Neutrophil (primary cell): ENCODE results near the gene PITX2.
"Not testable (repeated sequence)": the region's sequence is repeated elsewhere in the genome, so short reads cannot be mapped to it uniquely, and the experiment has no call there.

Experiments
- H3K27ac ChIP-seq: fragments of 200-600 bp; sonication (generic); 2 replicates; pipeline ENCODE4 v1.5.1; 2016; ENCODE audit warnings: mild to moderate bottlenecking, moderate library complexity
- H3K27me3 ChIP-seq: fragments of 200-600 bp; sonication (generic); 2 replicates; pipeline ENCODE4 v1.6.0; 2016; ENCODE audit warnings: mild to moderate bottlenecking
- H3K36me3 ChIP-seq: fragments of 200-600 bp; sonication (generic); 2 replicates; pipeline ENCODE4 v1.5.1; 2017
- H3K4me1 ChIP-seq, 2 experiments: fragments of 200-600 bp in 1 of 2; sonication (generic) in 1 of 2; 1 replicate in 1 of 2; 2 replicates in 1 of 2; pipeline versions ENCODE4 v1.5.1 to v1.6.1; 2013 to 2016; ENCODE audit warnings: low read depth in 1 of 2, low read length in 1 of 2, mild to moderate bottlenecking in 1 of 2, moderate library complexity in 1 of 2; ENCODE audit not compliant: control insufficient read depth in 1 of 2, insufficient read depth in 1 of 2
- H3K4me3 ChIP-seq, 2 experiments: fragments of 200-600 bp in 1 of 2; sonication (generic) in 1 of 2; 1 replicate in 1 of 2; 2 replicates in 1 of 2; pipeline ENCODE4 v1.5.1; 2013 to 2016; ENCODE audit warnings: low read depth in 1 of 2, low read length in 1 of 2, mild to moderate bottlenecking in 1 of 2, moderate library complexity in 1 of 2
- H3K9me3 ChIP-seq: fragments of 200-600 bp; sonication (generic); 2 replicates; pipeline ENCODE4 v1.5.1; 2016
- TF ChIP-seq, protein P1 (sequence below): fragments of 200-600 bp; sonication (generic); IDR thresholded peaks from 2 replicates; pipeline ENCODE4 v1.5.1; 2016; ENCODE audit warnings: antibody characterized with exemption

PITX2 gene

GRCh38 chr4:110589297-110589696 is 33.6 kb downstream of the PITX2 start:
- H3K27ac ChIP-seq = no peak overlapping the region
- H3K4me3 ChIP-seq = no peak overlapping the region
- no peaks in the 10 kb centered on the region for H3K27me3 ChIP-seq
- H3K36me3 ChIP-seq = no peaks in the 10 kb centered on the region
- H3K9me3 ChIP-seq = no peaks in the 10 kb centered on the region
- TF ChIP-seq, protein P1, sequence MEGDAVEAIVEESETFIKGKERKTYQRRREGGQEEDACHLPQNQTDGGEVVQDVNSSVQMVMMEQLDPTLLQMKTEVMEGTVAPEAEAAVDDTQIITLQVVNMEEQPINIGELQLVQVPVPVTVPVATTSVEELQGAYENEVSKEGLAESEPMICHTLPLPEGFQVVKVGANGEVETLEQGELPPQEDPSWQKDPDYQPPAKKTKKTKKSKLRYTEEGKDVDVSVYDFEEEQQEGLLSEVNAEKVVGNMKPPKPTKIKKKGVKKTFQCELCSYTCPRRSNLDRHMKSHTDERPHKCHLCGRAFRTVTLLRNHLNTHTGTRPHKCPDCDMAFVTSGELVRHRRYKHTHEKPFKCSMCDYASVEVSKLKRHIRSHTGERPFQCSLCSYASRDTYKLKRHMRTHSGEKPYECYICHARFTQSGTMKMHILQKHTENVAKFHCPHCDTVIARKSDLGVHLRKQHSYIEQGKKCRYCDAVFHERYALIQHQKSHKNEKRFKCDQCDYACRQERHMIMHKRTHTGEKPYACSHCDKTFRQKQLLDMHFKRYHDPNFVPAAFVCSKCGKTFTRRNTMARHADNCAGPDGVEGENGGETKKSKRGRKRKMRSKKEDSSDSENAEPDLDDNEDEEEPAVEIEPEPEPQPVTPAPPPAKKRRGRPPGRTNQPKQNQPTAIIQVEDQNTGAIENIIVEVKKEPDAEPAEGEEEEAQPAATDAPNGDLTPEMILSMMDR = no peak
- no peaks in the 10 kb centered on the region for H3K4me1 ChIP-seq

GRCh38 chr4:110587666-110588285 is 35.1 kb downstream of the PITX2 start:
- H3K36me3 ChIP-seq = no peaks in the 10 kb centered on the region
- H3K27me3 ChIP-seq = no peaks in the 10 kb centered on the region
- TF ChIP-seq, protein P1 = no peak
- no peaks in the 10 kb centered on the region for H3K4me1 ChIP-seq
- no peak overlapping the region for H3K27ac ChIP-seq
- H3K4me3 ChIP-seq = no peak overlapping the region
- H3K9me3 ChIP-seq = no peaks in the 10 kb centered on the region

- H3K36me3 ChIP-seq = no peaks in the 10 kb centered on the region
- no peak overlapping the region for H3K4me3 ChIP-seq
- TF ChIP-seq, protein P1 = no peak
Observed at GRCh38 chr4:110586131-110586850, 36.6 kb downstream of the PITX2 start.

GRCh38 chr4:110576696-110577095 is 46.2 kb downstream of the PITX2 start:
- not testable (repeated sequence) for H3K27me3 ChIP-seq, H3K9me3 ChIP-seq, H3K36me3 ChIP-seq, H3K4me1 ChIP-seq, H3K27ac ChIP-seq, H3K4me3 ChIP-seq

More at GRCh38 chr4:110586131-110586850, 36.6 kb downstream of the PITX2 start:
- Histone ChIP-seq H3K9me3 (no peaks in the 10 kb centered on the region), H3K4me1 (no peaks in the 10 kb centered on the region), H3K27ac (no peak overlapping the region), H3K27me3 (no peaks in the 10 kb centered on the region)
